Measurements from ENCODE around the gene SF3B5.
A peak's percentile ranks its signal among the peaks of the same experiment; 100 is the strongest.

Gene SF3B5

DNA sequence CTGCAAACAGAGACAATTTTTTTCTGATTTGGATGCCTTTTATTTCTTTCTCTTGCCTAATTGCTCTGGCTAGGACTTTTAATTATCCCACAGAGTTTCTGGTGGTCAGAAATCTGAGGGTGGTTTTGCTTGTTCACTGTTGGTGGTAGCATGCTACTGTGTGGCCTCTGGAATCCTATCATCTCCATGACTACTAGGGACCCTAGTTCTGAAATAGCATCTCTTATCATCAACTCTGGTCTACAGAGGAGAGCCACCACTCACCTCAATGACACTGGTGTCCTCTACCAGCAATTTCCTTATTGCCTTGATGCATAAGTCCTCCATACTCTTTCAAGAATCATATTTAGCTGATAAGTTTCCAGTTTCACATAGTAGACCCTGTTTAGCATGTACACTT, 27.5 kb upstream of the SF3B5 start:
- intact Hi-C loops (cut with DNase I; ENCODE audit: low total_unique reads), result no loop called here
- H3K4me3 ChIP-seq, result no peak overlapping the region
- DNase-seq, result no peak
- no peaks in the 10 kb centered on the region for H3K4me1 ChIP-seq
- H3K36me3 ChIP-seq, result no peaks in the 10 kb centered on the region
- no peak for TF ChIP-seq CTCF (IDR thresholded peaks at IDR 0.05)
- no peaks in the 10 kb centered on the region for H3K9me3 ChIP-seq
- H3K27me3 ChIP-seq, result no peaks in the 10 kb centered on the region
- H3K27ac ChIP-seq, result no peak overlapping the region

DNA sequence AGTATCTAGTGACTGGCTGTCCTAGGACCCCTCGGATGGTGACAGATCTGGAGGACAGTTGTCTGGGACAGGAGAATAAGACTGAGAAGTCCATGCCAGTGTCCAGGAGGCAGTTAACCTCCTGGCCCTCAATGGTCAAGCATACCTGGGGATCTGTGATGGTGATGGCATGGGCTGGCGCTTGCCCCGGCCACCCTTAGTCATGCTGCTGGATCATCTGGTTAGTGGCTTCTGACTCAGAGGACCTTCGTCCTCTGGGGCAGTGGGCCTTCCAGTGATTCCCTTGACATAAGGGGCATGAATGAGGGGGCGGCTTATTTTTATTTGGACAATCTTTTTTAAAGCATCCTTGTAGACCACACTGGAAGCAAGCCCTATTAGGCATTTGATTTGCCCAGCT, 24.0 kb upstream of the SF3B5 start:
- no peaks in the 10 kb centered on the region for H3K27me3 ChIP-seq
- H3K4me1 ChIP-seq, result no peaks in the 10 kb centered on the region
- H3K36me3 ChIP-seq, result no peaks in the 10 kb centered on the region
- H3K4me3 ChIP-seq, result no peak overlapping the region
- intact Hi-C loops (cut with DNase I; ENCODE audit: low total_unique reads), result no loop called here
- DNase-seq, result no peak
- TF ChIP-seq CTCF (IDR thresholded peaks at IDR 0.05), result no peak
- no peak overlapping the region for H3K27ac ChIP-seq
- no peaks in the 10 kb centered on the region for H3K9me3 ChIP-seq

GRCh38 chr6:144115219-144115618, 19.8 kb upstream of the SF3B5 start:
- no peak for DNase-seq
- intact Hi-C loops (cut with DNase I; ENCODE audit: low total_unique reads), result no loop called here
- no peak overlapping the region for H3K27ac ChIP-seq
- TF ChIP-seq CTCF (IDR thresholded peaks at IDR 0.05), result no peak
- no peaks in the 10 kb centered on the region for H3K27me3 ChIP-seq
- H3K9me3 ChIP-seq, result no peaks in the 10 kb centered on the region
- H3K4me1 ChIP-seq, result peaks cover 0 to 2% (median under 1%) of the 10 kb centered on the region in 4 donors
- H3K4me3 ChIP-seq, result no peak overlapping the region
- no peaks in the 10 kb centered on the region for H3K36me3 ChIP-seq

- Histone ChIP-seq H3K27me3 (no peaks in the 10 kb centered on the region), H3K36me3 (no peaks in the 10 kb centered on the region), H3K4me3 (no peak overlapping the region), H3K9me3 (no peaks in the 10 kb centered on the region), H3K4me1 (peaks cover 0 to 11% (median 6%) of the 10 kb centered on the region in 4 donors), H3K27ac (no peak overlapping the region)
- intact Hi-C loops (cut with DNase I; ENCODE audit: low total_unique reads), result no loop called here
- DNase-seq, result no peak
- TF ChIP-seq CTCF (IDR thresholded peaks at IDR 0.05), result no peak
Measured at GRCh38 chr6:144113366-144113765, 18.0 kb upstream of the SF3B5 start.

GRCh38 chr6:144110210-144110609, 14.8 kb upstream of the SF3B5 start:
- Histone ChIP-seq H3K4me1 (peaks cover 0 to 11% (median 6%) of the 10 kb centered on the region in 4 donors), H3K36me3 (no peaks in the 10 kb centered on the region), H3K9me3 (no peaks in the 10 kb centered on the region), H3K27ac (peak overlapping the region in 1 of 2 donors; percentile 46), H3K4me3 (no peak overlapping the region), H3K27me3 (no peaks in the 10 kb centered on the region)
- DNase-seq, result no peak
- intact Hi-C loops (cut with DNase I; ENCODE audit: low total_unique reads), result no loop called here
- no peak for TF ChIP-seq CTCF (IDR thresholded peaks at IDR 0.05)

- Histone ChIP-seq H3K36me3 (no peaks in the 10 kb centered on the region), H3K4me3 (no peak overlapping the region), H3K27ac (no peak overlapping the region), H3K27me3 (no peaks in the 10 kb centered on the region), H3K4me1 (peaks cover 0 to 11% (median 6%) of the 10 kb centered on the region in 4 donors), H3K9me3 (no peaks in the 10 kb centered on the region)
- intact Hi-C loops (cut with DNase I; ENCODE audit: low total_unique reads), result loop anchor here (5.0 to 10.0 kb wide), 2 partner anchors 111 to 169 kb away; no protein-coding TSS in a partner anchor
- DNase-seq, result no peak
- TF ChIP-seq CTCF (IDR thresholded peaks at IDR 0.05), result no peak
Measured at GRCh38 chr6:144106206-144106605, 10.8 kb upstream of the SF3B5 start.

All from tibial artery (tissue), 4 donors.